H1 (cell line): ENCODE results near the gene ADCK1. TPM values are rescaled to one million over a fixed set of nuclear protein-coding genes. Genes with fewer than 3 reads are reported as not detected.

Experiments
- CTCF ChIA-PET: fragments of 300-600 bp; sonication (Branson Sonifier 250); formaldehyde crosslinking; loops from one replicate; lab custom pipeline; 2021; ENCODE audit not compliant: partially characterized antibody; lab: Charles Lee
- POLR2A ChIA-PET: fragments of 300-600 bp; sonication (Branson Sonifier 250); formaldehyde crosslinking; loops from one replicate; lab custom pipeline; 2021; ENCODE audit warnings: inconsistent platforms; ENCODE audit not compliant: partially characterized antibody; lab: Charles Lee
- DNase-seq, 2 experiments: peaks; one replicate each; pipeline versions ENCODE4 v3.0.0 to v3.0.0-alpha.2; 2010 to 2022; ENCODE audit warnings: low spot score in 2 of 2, low read depth in 1 of 2, mixed read lengths in 1 of 2
- FAIRE-seq: peaks from 2 replicates; lab custom pipeline; 2011; peaks lifted over from hg19 to GRCh38; lab: Jason Lieb, UNC
- H2AFZ ChIP-seq: 2 replicates; pipeline ENCODE4 v1.8.1; 2012; ENCODE audit warnings: low read length, inconsistent platforms
- H2AK5ac ChIP-seq: 2 replicates; pipeline ENCODE4 v1.6.1; 2013; ENCODE audit warnings: low read depth, low read length
- H2BK120ac ChIP-seq: replicated peaks from 2 replicates; pipeline ENCODE3; 2013; ENCODE audit warnings: low read depth, low read length, inconsistent platforms
- H2BK12ac ChIP-seq: 2 replicates; pipeline ENCODE4 v1.6.1; 2013; ENCODE audit warnings: low read depth, low read length
- H2BK15ac ChIP-seq: 2 replicates; pipeline ENCODE4 v1.6.1; 2013; ENCODE audit warnings: low read length
- H2BK20ac ChIP-seq: 2 replicates; pipeline ENCODE4 v1.6.1; 2013; ENCODE audit warnings: low read length
- H2BK5ac ChIP-seq: 2 replicates; pipeline ENCODE4 v1.6.1; 2013; ENCODE audit warnings: low read depth, low read length
- H3K14ac ChIP-seq: 2 replicates; pipeline ENCODE4 v1.6.1; 2013; ENCODE audit warnings: inconsistent platforms; ENCODE audit not compliant: insufficient read length
- H3K18ac ChIP-seq: 2 replicates; pipeline ENCODE4 v1.6.1; 2013; ENCODE audit warnings: low read length; ENCODE audit errors: extremely low read depth
- H3K23ac ChIP-seq: 2 replicates; pipeline ENCODE4 v1.6.1; 2013; ENCODE audit warnings: inconsistent platforms; ENCODE audit not compliant: insufficient read length
- H3K23me2 ChIP-seq: 2 replicates; pipeline ENCODE4 v1.6.1; 2013; ENCODE audit warnings: low read depth, low read length
- H3K27ac ChIP-seq: 2 replicates; pipeline ENCODE4 v1.6.1; 2011; ENCODE audit warnings: low read depth, low read length, inconsistent platforms
- H3K27me3 ChIP-seq, 4 experiments: replicated peaks in 1 of 4; 1 replicate in 1 of 4; 2 replicates in 3 of 4; pipeline versions ENCODE4 v1.6.1 to v1.8.1; 2011 to 2013; ENCODE audit warnings: low read length in 3 of 4, mild to moderate bottlenecking in 3 of 4, inconsistent platforms in 2 of 4, mixed read lengths in 2 of 4, moderate library complexity in 1 of 4; ENCODE audit not compliant: control insufficient read depth in 3 of 4, insufficient read depth in 3 of 4; ENCODE audit errors: extremely low read depth in 1 of 4
- H3K36me3 ChIP-seq, 4 experiments: 2 replicates each; pipeline versions ENCODE4 v1.6.1 to v1.8.1; 2011 to 2013; ENCODE audit warnings: mild to moderate bottlenecking in 4 of 4, low read length in 3 of 4, moderate library complexity in 2 of 4, control low read depth in 1 of 4, inconsistent platforms in 1 of 4; ENCODE audit not compliant: insufficient read depth in 4 of 4, control insufficient read depth in 2 of 4
- H3K4ac ChIP-seq: replicated peaks from 2 replicates; pipeline ENCODE3; 2013; ENCODE audit warnings: low read length, low read depth, mixed read lengths, inconsistent platforms; ENCODE audit not compliant: insufficient read length
- H3K4me1 ChIP-seq, 4 experiments: replicated peaks in 1 of 4; 1 replicate in 1 of 4; 2 replicates in 3 of 4; pipeline versions ENCODE4 v1.6.1 to v1.8.1; 2011 to 2013; ENCODE audit warnings: low read length in 3 of 4, inconsistent platforms in 2 of 4, mixed read lengths in 1 of 4; ENCODE audit not compliant: insufficient read depth in 4 of 4, control insufficient read depth in 3 of 4
- H3K4me2 ChIP-seq, 2 experiments: 2 replicates each; pipeline versions ENCODE4 v1.6.1 to v1.8.1; 2011 to 2013; ENCODE audit warnings: low read depth in 2 of 2, low read length in 2 of 2, control low read depth in 1 of 2, inconsistent platforms in 1 of 2, mild to moderate bottlenecking in 1 of 2; ENCODE audit not compliant: insufficient read depth in 1 of 2
- H3K4me3 ChIP-seq, 4 experiments: fragments of 200-600, 300-600 bp in 1 of 4; sonication (generic), shearing (Covaris generic), sonication (Bioruptor Twin) in 1 of 4; 2 replicates each; pipeline versions ENCODE4 v1.5.1 to v1.8.1; 2011 to 2016; ENCODE audit warnings: low read length in 4 of 4, low read depth in 3 of 4, control low read depth in 2 of 4, inconsistent platforms in 2 of 4, mild to moderate bottlenecking in 2 of 4, mixed read lengths in 1 of 4, moderate library complexity in 1 of 4; ENCODE audit not compliant: insufficient read depth in 2 of 4; ENCODE audit errors: extremely low read depth in 1 of 4
- H3K56ac ChIP-seq: replicated peaks from 2 replicates; pipeline ENCODE3; 2013; ENCODE audit warnings: low read depth, mild to moderate bottlenecking, mixed read lengths, low read length, inconsistent platforms; ENCODE audit not compliant: insufficient read length
- H3K79me1 ChIP-seq: 2 replicates; pipeline ENCODE4 v1.6.1; 2013; ENCODE audit warnings: low read depth, low read length, control low read depth
- H3K79me2 ChIP-seq, 2 experiments: 2 replicates each; pipeline versions ENCODE4 v1.6.1 to v1.8.1; 2012 to 2013; ENCODE audit warnings: low read length in 2 of 2, mild to moderate bottlenecking in 2 of 2, inconsistent platforms in 1 of 2; ENCODE audit not compliant: insufficient read depth in 2 of 2, control insufficient read depth in 1 of 2
- H3K9ac ChIP-seq, 4 experiments: replicated peaks in 1 of 4; 1 replicate in 1 of 4; 2 replicates in 3 of 4; pipeline versions ENCODE4 v1.6.1 to v1.8.1; 2011 to 2013; ENCODE audit warnings: low read depth in 3 of 4, low read length in 3 of 4, control low read depth in 2 of 4, mild to moderate bottlenecking in 2 of 4, moderate library complexity in 2 of 4, inconsistent platforms in 1 of 4; ENCODE audit errors: extremely low read depth in 1 of 4
- H3K9me3 ChIP-seq, 2 experiments: 2 replicates each; pipeline versions ENCODE4 v1.6.1 to v1.8.1; 2012 to 2013; ENCODE audit warnings: mild to moderate bottlenecking in 2 of 2, moderate library complexity in 2 of 2, control low read depth in 1 of 2, inconsistent platforms in 1 of 2, low read depth in 1 of 2, low read length in 1 of 2, mixed read lengths in 1 of 2; ENCODE audit not compliant: insufficient read depth in 2 of 2
- H4K20me1 ChIP-seq, 2 experiments: replicated peaks in 1 of 2; 2 replicates each; pipeline versions ENCODE3 to v1.8.1; 2011 to 2013; ENCODE audit warnings: inconsistent platforms in 2 of 2, low read length in 2 of 2, mild to moderate bottlenecking in 1 of 2; ENCODE audit not compliant: insufficient read depth in 2 of 2, control insufficient read depth in 1 of 2
- H4K5ac ChIP-seq: 2 replicates; pipeline ENCODE4 v1.6.1; 2013; ENCODE audit warnings: low read length, low read depth, mixed read lengths, inconsistent platforms; ENCODE audit not compliant: insufficient read length
- H4K8ac ChIP-seq: 2 replicates; pipeline ENCODE4 v1.8.0; 2013; ENCODE audit warnings: mild to moderate bottlenecking, moderate library complexity, low read length, inconsistent platforms; ENCODE audit not compliant: insufficient read depth; ENCODE audit errors: extremely low read depth
- H4K91ac ChIP-seq: replicated peaks from 2 replicates; pipeline ENCODE3; 2013; ENCODE audit warnings: low read length, mixed read lengths, inconsistent platforms; ENCODE audit not compliant: insufficient read length
- CBX8 ChIP-seq: fragments of 300-800, 300-1000 bp; sonication (generic); IDR thresholded peaks from 2 replicates; pipeline ENCODE4 v1.7.1; 2016; ENCODE audit warnings: low read depth, low read length, borderline replicate concordance
- EZH2 ChIP-seq: fragments of 200-600 bp; sonication (generic); IDR thresholded peaks from 2 replicates; pipeline ENCODE4 v1.7.1; 2012; ENCODE audit warnings: low read depth, mild to moderate bottlenecking, moderate library complexity, low read length, inconsistent platforms; ENCODE audit not compliant: severe bottlenecking
- SIRT6 ChIP-seq: IDR thresholded peaks from one replicate; pipeline ENCODE4 v1.7.1; 2012; ENCODE audit warnings: low read length, inconsistent platforms
- TAF7 ChIP-seq: optimal IDR thresholded peaks from 2 replicates; pipeline ENCODE3; 2011; ENCODE audit warnings: low read depth, mild to moderate bottlenecking, inconsistent platforms, low read length, moderate library complexity, borderline replicate concordance
- TEAD4 ChIP-seq: IDR thresholded peaks from 2 replicates; pipeline ENCODE4 v1.6.1; 2012; ENCODE audit warnings: low read depth, low read length, inconsistent platforms, mixed read lengths
- polyA plus RNA-seq, 7 experiments: library from polyadenylated mRNA; depleted of rRNA in 3 of 7; stranded (reverse) in 5 of 7; unstranded in 2 of 7; fragments of >200 nt in 5 of 7; fragments of 200-250 nt in 2 of 7; gene quantifications; 1 replicate in 5 of 7; 2 replicates in 1 of 7; 4 replicates in 1 of 7; pipeline versions ENCODE4 v1.2.1 to v1.2.3, GENCODE V29; 2011 to 2013; ENCODE audit warnings: missing spikeins in 2 of 7, mixed read lengths in 2 of 7
- total RNA-seq: library from RNA; stranded (reverse); fragmentation: NEBNext Ultra II Directional; extraction: Animal tissue kit (Norgen Biotek cat#: 25700); gene quantifications from 2 replicates; pipeline ENCODE4 v1.2.1, GENCODE V29; 2021
- TF ChIP-seq, protein P1 (sequence below): IDR thresholded peaks from 2 replicates; pipeline ENCODE4 v1.6.1; 2012; ENCODE audit warnings: low read length, inconsistent platforms

The ADCK1 gene
- total and polyA plus RNA-seq, 2 of the 8 experiments (the other 6 are each of a cell fraction or from before 2014, with no cell fraction given): 11.0 to 16.8 TPM

DNA sequence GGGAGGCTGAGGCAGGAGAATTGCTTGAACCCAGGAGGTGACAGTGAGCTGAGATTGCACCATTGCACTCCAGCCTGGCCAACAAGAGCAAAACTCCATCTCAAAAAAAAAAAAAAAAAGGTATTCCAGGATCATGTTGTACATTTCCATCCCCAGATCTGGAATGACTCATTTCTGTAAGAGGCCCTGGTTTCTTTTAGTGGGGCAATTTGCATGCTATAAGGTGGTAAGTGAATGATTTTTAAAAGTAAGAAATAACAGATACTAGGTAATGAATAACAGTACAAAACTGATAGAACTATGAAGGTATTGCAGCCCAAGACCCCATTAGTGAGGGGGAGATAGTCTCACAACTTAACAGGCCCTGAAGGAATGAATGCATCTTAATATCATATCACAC, 17.7 kb upstream of the ADCK1 start:
- peaks cover 0 to 6% (median 1%) of the 10 kb centered on the region in 4 experiments; a peak in 2 of 7 replicates for H3K4me1 ChIP-seq
- H4K5ac ChIP-seq: no peak overlapping the region
- H3K79me1 ChIP-seq: no peaks in the 10 kb centered on the region
- H3K18ac ChIP-seq: no peak overlapping the region
- no peak overlapping the region for H2BK120ac ChIP-seq
- no peak overlapping the region for H4K8ac ChIP-seq
- no peak overlapping the region for H3K23ac ChIP-seq
- H3K36me3 ChIP-seq: no peaks in the 10 kb centered on the region
- no peak overlapping the region for H3K56ac ChIP-seq
- H3K27me3 ChIP-seq: no peaks in the 10 kb centered on the region
- no peak overlapping the region for H3K14ac ChIP-seq
- no peak overlapping the region for H2BK12ac ChIP-seq
- no peaks in the 10 kb centered on the region for H4K20me1 ChIP-seq
- FAIRE-seq: no peak
- H3K4ac ChIP-seq: no peak overlapping the region
- no peak overlapping the region for H3K27ac ChIP-seq
- H2AFZ ChIP-seq: no peak overlapping the region
- TF ChIP-seq EZH2 (no peak), SIRT6 (no peak), TEAD4 (no peak), CBX8 (no peak), TAF7 (no peak)
- TF ChIP-seq, protein P1, sequence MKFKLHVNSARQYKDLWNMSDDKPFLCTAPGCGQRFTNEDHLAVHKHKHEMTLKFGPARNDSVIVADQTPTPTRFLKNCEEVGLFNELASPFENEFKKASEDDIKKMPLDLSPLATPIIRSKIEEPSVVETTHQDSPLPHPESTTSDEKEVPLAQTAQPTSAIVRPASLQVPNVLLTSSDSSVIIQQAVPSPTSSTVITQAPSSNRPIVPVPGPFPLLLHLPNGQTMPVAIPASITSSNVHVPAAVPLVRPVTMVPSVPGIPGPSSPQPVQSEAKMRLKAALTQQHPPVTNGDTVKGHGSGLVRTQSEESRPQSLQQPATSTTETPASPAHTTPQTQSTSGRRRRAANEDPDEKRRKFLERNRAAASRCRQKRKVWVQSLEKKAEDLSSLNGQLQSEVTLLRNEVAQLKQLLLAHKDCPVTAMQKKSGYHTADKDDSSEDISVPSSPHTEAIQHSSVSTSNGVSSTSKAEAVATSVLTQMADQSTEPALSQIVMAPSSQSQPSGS: no peak
- H3K9ac ChIP-seq: no peak overlapping the region
- no peaks in the 10 kb centered on the region for H3K79me2 ChIP-seq
- H3K4me3 ChIP-seq: no peak overlapping the region
- no peak overlapping the region for H2BK20ac ChIP-seq
- H2BK15ac ChIP-seq: no peak overlapping the region
- DNase-seq: no peak
- H3K23me2 ChIP-seq: no peaks in the 10 kb centered on the region; the same call in 1 of the 2 replicates
- H2AK5ac ChIP-seq: no peak overlapping the region
- ChIA-PET POLR2A (no interaction called here), CTCF (no interaction called here)
- H3K9me3 ChIP-seq: no peaks in the 10 kb centered on the region
- H4K91ac ChIP-seq: no peak overlapping the region
- no peak overlapping the region for H3K4me2 ChIP-seq
- H2BK5ac ChIP-seq: no peak overlapping the region
